Keratinocyte (primary cell): Measurements from ENCODE around the gene ERG. TPM values are rescaled to one million over a fixed set of nuclear protein-coding genes. Genes with fewer than 3 reads are reported as not detected.
A peak's percentile ranks its signal among the peaks of the same experiment; 100 is the strongest.

Source experiments
- DNase-seq: peaks from one replicate; pipeline ENCODE4 v3.0.0-alpha.2; 2011; ENCODE audit warnings: low read depth, missing footprints, low spot score
- FAIRE-seq: peaks from 2 replicates; lab custom pipeline; 2011; peaks lifted over from hg19 to GRCh38; lab: Jason Lieb, UNC
- H2AFZ ChIP-seq: 2 replicates; pipeline ENCODE4 v1.6.0; 2012; ENCODE audit warnings: low read length, control low read depth, inconsistent platforms; ENCODE audit not compliant: control insufficient read depth
- H3K27ac ChIP-seq: 2 replicates; pipeline ENCODE4 v1.5.1; 2011; ENCODE audit warnings: low read length; ENCODE audit not compliant: control insufficient read depth, insufficient read depth
- H3K27me3 ChIP-seq: 3 replicates; pipeline ENCODE4 v1.6.0; 2011; ENCODE audit warnings: low read length; ENCODE audit not compliant: control insufficient read depth, insufficient read depth; ENCODE audit errors: extremely low read depth
- H3K36me3 ChIP-seq, 2 experiments: 2 replicates in 1 of 2; 3 replicates in 1 of 2; pipeline ENCODE4 v1.5.1; 2011; ENCODE audit warnings: low read length in 2 of 2, mild to moderate bottlenecking in 1 of 2; ENCODE audit not compliant: control insufficient read depth in 2 of 2, insufficient read depth in 2 of 2; ENCODE audit errors: extremely low read depth in 1 of 2
- H3K4me1 ChIP-seq: 3 replicates; pipeline ENCODE4 v1.5.1; 2011; ENCODE audit warnings: low read length; ENCODE audit not compliant: control insufficient read depth, insufficient read depth; ENCODE audit errors: extremely low read depth
- H3K4me2 ChIP-seq: 3 replicates; pipeline ENCODE4 v1.6.0; 2011; ENCODE audit warnings: low read depth, low read length; ENCODE audit not compliant: control insufficient read depth, insufficient read depth; ENCODE audit errors: extremely low read depth
- H3K4me3 ChIP-seq, 3 experiments: fragments of 200-600 bp in 1 of 3; sonication (generic) in 1 of 3; 2 replicates in 2 of 3; 3 replicates in 1 of 3; pipeline ENCODE4 v1.5.1; 2011 to 2016; ENCODE audit warnings: low read length in 3 of 3, mild to moderate bottlenecking in 3 of 3, control low read depth in 2 of 3, inconsistent platforms in 1 of 3, low read depth in 1 of 3, mixed read lengths in 1 of 3, mixed run types in 1 of 3, moderate library complexity in 1 of 3; ENCODE audit not compliant: control insufficient read depth in 2 of 3, insufficient read depth in 2 of 3; ENCODE audit errors: extremely low read depth in 1 of 3
- H3K79me2 ChIP-seq: 2 replicates; pipeline ENCODE4 v1.6.0; 2012; ENCODE audit warnings: low read length; ENCODE audit not compliant: control insufficient read depth, insufficient read depth
- H3K9ac ChIP-seq: 3 replicates; pipeline ENCODE4 v1.6.0; 2011; ENCODE audit warnings: low read length; ENCODE audit not compliant: control insufficient read depth, insufficient read depth; ENCODE audit errors: extremely low read depth
- H3K9me1 ChIP-seq: 3 replicates; pipeline ENCODE4 v1.6.0; 2011; ENCODE audit warnings: low read length; ENCODE audit not compliant: control insufficient read depth, insufficient read depth; ENCODE audit errors: extremely low read depth
- H3K9me3 ChIP-seq: 2 replicates; pipeline ENCODE4 v1.5.1; 2012; ENCODE audit warnings: low read depth, low read length; ENCODE audit not compliant: control insufficient read depth
- H4K20me1 ChIP-seq: 3 replicates; pipeline ENCODE4 v1.6.0; 2011; ENCODE audit warnings: low read length; ENCODE audit not compliant: control insufficient read depth, insufficient read depth; ENCODE audit errors: extremely low read depth
- EZH2 ChIP-seq: IDR thresholded peaks from one replicate; pipeline ENCODE4 v1.6.1; 2012; ENCODE audit warnings: inconsistent platforms, mild to moderate bottlenecking, low read length, moderate library complexity
- dilution Hi-C: fragments of 300-500 bp; cut with MboI; formaldehyde crosslinking; loops from one replicate; pipeline ENCODE4 v1.7.0; 2020; ENCODE audit warnings: low sequenced_read_pairs; ENCODE audit not compliant: extremely low pct_ligation_motif_present
- polyA plus RNA-seq, 5 experiments: library from polyadenylated mRNA; depleted of rRNA in 3 of 5; stranded (reverse) in 3 of 5; stranded (forward) in 1 of 5; unstranded in 1 of 5; fragments of >200 nt; gene quantifications; 1 replicate in 1 of 5; 2 replicates in 3 of 5; 3 replicates in 1 of 5; pipeline versions ENCODE4 v1.2.1 to v1.2.3, GENCODE V29; 2011 to 2012; ENCODE audit warnings: missing spikeins in 2 of 5, low read depth in 1 of 5, low replicate concordance in 1 of 5
- TF ChIP-seq, protein P1 (sequence below), 3 experiments: IDR thresholded peaks in 1 of 3; conservative IDR thresholded peaks in 1 of 3; optimal IDR thresholded peaks in 1 of 3; 2 replicates in 2 of 3; 3 replicates in 1 of 3; pipeline versions ENCODE3 to v1.5.1; 2011; ENCODE audit warnings: low read length in 3 of 3, mild to moderate bottlenecking in 3 of 3, moderate library complexity in 2 of 3, control low read depth in 1 of 3, inconsistent platforms in 1 of 3; ENCODE audit not compliant: insufficient read depth in 2 of 3; ENCODE audit errors: extremely low read depth in 1 of 3

Gene ERG
- polyA plus RNA-seq, 1 donor (not counting 4 experiments of a cell fraction or from before 2014, with no cell fraction given) = 0.08 TPM

DNA sequence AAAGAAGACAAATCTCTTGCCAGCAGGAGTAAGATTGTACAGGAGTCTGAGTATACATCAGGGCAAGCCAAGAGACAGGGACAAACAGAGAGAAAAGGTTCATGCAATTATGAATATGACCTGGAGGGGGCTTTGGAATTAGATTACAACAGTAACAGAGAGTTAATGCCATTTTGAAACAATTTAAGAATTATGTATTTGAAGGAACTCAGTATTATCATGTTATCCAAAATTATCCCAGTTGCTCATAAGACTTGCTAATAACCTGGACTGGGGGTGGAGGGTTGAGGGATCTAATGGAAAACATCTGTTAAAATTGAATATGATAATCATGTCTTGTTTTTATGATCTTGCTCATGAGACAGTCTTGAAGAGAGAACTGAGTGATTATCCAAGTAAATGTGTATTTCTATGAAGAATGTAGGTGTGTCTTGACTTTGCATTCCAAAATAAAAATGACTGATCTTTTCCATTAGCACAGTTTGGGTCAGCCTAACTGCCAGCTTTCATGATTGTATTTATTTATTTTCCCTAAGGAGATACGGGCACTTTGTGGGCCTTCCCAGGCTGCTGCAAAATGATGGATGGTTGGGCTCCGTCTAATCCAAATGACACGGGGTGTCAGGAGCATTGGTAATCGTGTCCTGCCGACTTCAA, 117.7 kb downstream of the ERG start:
- dilution Hi-C loops = no loop called here
- H3K4me3 ChIP-seq = no peak overlapping the region
- no peaks in the 10 kb centered on the region for H3K9me1 ChIP-seq
- H3K9ac ChIP-seq = no peak overlapping the region
- no peak overlapping the region for H3K4me2 ChIP-seq
- H3K4me1 ChIP-seq = peaks cover 2% of the 10 kb centered on the region
- DNase-seq (no peak), FAIRE-seq (no peak)
- no peaks in the 10 kb centered on the region for H4K20me1 ChIP-seq
- H3K27me3 ChIP-seq = no peaks in the 10 kb centered on the region
- H3K27ac ChIP-seq = no peak overlapping the region
- H3K9me3 ChIP-seq = no peaks in the 10 kb centered on the region
- H3K79me2 ChIP-seq = no peaks in the 10 kb centered on the region
- TF ChIP-seq EZH2 = no peak
- TF ChIP-seq, protein P1, sequence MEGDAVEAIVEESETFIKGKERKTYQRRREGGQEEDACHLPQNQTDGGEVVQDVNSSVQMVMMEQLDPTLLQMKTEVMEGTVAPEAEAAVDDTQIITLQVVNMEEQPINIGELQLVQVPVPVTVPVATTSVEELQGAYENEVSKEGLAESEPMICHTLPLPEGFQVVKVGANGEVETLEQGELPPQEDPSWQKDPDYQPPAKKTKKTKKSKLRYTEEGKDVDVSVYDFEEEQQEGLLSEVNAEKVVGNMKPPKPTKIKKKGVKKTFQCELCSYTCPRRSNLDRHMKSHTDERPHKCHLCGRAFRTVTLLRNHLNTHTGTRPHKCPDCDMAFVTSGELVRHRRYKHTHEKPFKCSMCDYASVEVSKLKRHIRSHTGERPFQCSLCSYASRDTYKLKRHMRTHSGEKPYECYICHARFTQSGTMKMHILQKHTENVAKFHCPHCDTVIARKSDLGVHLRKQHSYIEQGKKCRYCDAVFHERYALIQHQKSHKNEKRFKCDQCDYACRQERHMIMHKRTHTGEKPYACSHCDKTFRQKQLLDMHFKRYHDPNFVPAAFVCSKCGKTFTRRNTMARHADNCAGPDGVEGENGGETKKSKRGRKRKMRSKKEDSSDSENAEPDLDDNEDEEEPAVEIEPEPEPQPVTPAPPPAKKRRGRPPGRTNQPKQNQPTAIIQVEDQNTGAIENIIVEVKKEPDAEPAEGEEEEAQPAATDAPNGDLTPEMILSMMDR (optimal IDR thresholded peaks at IDR 0.05 in 1 of 3, IDR thresholded peaks at IDR 0.05 in 1 of 3, conservative IDR thresholded peaks at IDR 0.05 in 1 of 3; ENCODE audit: extremely low read depth in 1 of 3, insufficient read depth in 2 of 3, low read length in 3 of 3) = peak in 2 of 3 experiments; percentile 20 to 26
- H2AFZ ChIP-seq = no peak overlapping the region
- no peaks in the 10 kb centered on the region for H3K36me3 ChIP-seq

DNA sequence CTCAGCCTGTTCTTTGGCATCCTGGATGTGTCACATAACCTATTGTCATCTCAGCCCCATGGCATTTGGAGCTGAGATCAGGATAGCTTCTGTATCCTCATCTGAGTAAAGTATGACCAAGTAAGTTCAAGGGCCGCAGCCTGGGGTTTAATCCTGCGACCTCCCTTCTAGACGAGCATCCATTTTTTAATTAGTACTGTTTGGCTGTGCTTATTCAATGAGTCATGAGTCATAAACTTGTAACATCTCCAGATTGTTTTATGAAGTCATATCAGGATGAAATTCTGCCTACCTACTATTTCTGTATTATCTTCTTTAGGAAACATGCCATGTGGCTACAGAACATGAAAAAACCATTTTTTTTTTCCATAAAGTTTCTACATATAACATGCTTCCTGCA, 119.1 kb downstream of the ERG start:
- H2AFZ ChIP-seq = no peak overlapping the region

More for the DNA sequence above, 119.1 kb downstream of the ERG start:
- H3K36me3 ChIP-seq = no peaks in the 10 kb centered on the region
- H3K4me1 ChIP-seq = peaks cover 2% of the 10 kb centered on the region
- dilution Hi-C loops = no loop called here
- no peaks in the 10 kb centered on the region for H3K27me3 ChIP-seq
- H3K79me2 ChIP-seq = no peaks in the 10 kb centered on the region
- no peak for FAIRE-seq
- TF ChIP-seq, protein P1 (optimal IDR thresholded peaks at IDR 0.05 in 1 of 3, IDR thresholded peaks at IDR 0.05 in 1 of 3, conservative IDR thresholded peaks at IDR 0.05 in 1 of 3; ENCODE audit: extremely low read depth in 1 of 3, insufficient read depth in 2 of 3, low read length in 3 of 3) = no peak
- TF ChIP-seq EZH2 = no peak
- DNase-seq = no peak
- no peak overlapping the region for H3K9ac ChIP-seq
- no peak overlapping the region for H3K4me3 ChIP-seq
- no peak overlapping the region for H3K4me2 ChIP-seq
- no peak overlapping the region for H3K27ac ChIP-seq
- H4K20me1 ChIP-seq = no peaks in the 10 kb centered on the region
- H3K9me1 ChIP-seq = no peaks in the 10 kb centered on the region
- no peaks in the 10 kb centered on the region for H3K9me3 ChIP-seq
